Brain microvascular endothelial cell (primary cell): ENCODE measurements around the gene ST7.
A peak's percentile ranks its signal among the peaks of the same experiment; 100 is the strongest.

ENCODE experiments used
- DNase-seq: peaks from one replicate; pipeline ENCODE4 v3.0.0-alpha.2; 2020
- H3K27ac ChIP-seq: fragments of 250-450 bp; sonication (Bioruptor Pico); 2 replicates; pipeline ENCODE4 v1.5.1; 2020; ENCODE audit warnings: mild to moderate bottlenecking, moderate library complexity
- H3K27me3 ChIP-seq: fragments of 250-450 bp; sonication (Bioruptor Pico); replicated peaks from 2 replicates; pipeline ENCODE4 v1.5.1; 2020; ENCODE audit warnings: mild to moderate bottlenecking
- H3K36me3 ChIP-seq: fragments of 250-450 bp; sonication (Bioruptor Pico); replicated peaks from 2 replicates; pipeline ENCODE4 v1.5.1; 2020; ENCODE audit warnings: mild to moderate bottlenecking
- H3K4me3 ChIP-seq: 2 replicates; pipeline ENCODE4 v1.5.1; 2011; ENCODE audit warnings: low read depth, mild to moderate bottlenecking, control low read depth, low read length, moderate library complexity
- in situ Hi-C: cut with HindIII; loops from 2 replicates; pipeline ENCODE4 v1.10.0; 2017; ENCODE audit warnings: low sequenced_read_pairs, low pct_ligation_motif_present
- TF ChIP-seq, protein P1 (sequence below): IDR thresholded peaks from 2 replicates; pipeline ENCODE4 v1.5.1; 2011; ENCODE audit warnings: low read depth, mild to moderate bottlenecking, moderate library complexity, low read length, control low read depth, inconsistent platforms; ENCODE audit errors: missing control alignments

ST7 gene

GRCh38 chr7:117190746-117191435 is 237.6 kb downstream of the ST7 start:
- H3K27ac ChIP-seq = no peak overlapping the region
- DNase-seq = no peak
- in situ Hi-C loops = no loop called here
- TF ChIP-seq, protein P1, sequence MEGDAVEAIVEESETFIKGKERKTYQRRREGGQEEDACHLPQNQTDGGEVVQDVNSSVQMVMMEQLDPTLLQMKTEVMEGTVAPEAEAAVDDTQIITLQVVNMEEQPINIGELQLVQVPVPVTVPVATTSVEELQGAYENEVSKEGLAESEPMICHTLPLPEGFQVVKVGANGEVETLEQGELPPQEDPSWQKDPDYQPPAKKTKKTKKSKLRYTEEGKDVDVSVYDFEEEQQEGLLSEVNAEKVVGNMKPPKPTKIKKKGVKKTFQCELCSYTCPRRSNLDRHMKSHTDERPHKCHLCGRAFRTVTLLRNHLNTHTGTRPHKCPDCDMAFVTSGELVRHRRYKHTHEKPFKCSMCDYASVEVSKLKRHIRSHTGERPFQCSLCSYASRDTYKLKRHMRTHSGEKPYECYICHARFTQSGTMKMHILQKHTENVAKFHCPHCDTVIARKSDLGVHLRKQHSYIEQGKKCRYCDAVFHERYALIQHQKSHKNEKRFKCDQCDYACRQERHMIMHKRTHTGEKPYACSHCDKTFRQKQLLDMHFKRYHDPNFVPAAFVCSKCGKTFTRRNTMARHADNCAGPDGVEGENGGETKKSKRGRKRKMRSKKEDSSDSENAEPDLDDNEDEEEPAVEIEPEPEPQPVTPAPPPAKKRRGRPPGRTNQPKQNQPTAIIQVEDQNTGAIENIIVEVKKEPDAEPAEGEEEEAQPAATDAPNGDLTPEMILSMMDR = no peak
- H3K36me3 ChIP-seq = peaks cover 16% of the 10 kb centered on the region
- no peak overlapping the region for H3K4me3 ChIP-seq
- H3K27me3 ChIP-seq = no peaks in the 10 kb centered on the region

DNA sequence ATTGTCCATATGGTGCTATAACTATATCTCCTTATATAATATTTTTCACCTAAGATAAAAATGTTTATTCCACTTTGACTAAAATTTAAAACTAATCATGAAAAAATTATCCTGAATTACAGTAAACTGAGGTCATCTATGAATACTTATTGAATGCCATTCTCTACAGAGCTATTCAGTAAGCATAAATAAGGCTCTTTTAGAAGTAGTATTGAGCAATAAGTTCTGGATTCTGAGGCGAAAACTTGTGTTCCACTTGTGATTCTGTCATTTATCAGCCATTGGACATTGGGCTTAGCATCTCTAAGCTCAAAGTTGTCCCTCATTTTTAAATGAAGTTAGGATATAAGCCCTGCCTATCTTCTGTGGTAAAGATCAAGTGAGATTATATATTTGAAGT is 238.8 kb downstream of the ST7 start:
- in situ Hi-C loops = no loop called here
- Histone ChIP-seq H3K36me3 (peaks cover 16% of the 10 kb centered on the region), H3K27ac (no peak overlapping the region), H3K27me3 (no peaks in the 10 kb centered on the region), H3K4me3 (no peak overlapping the region)
- TF ChIP-seq, protein P1 = no peak
- DNase-seq = no peak

GRCh38 chr7:117193564-117193963 is 240.3 kb downstream of the ST7 start:
- in situ Hi-C loops = no loop called here
- Histone ChIP-seq H3K36me3 (peaks cover 16% of the 10 kb centered on the region), H3K27me3 (no peaks in the 10 kb centered on the region), H3K4me3 (no peak overlapping the region), H3K27ac (no peak overlapping the region)
- TF ChIP-seq, protein P1 = no peak
- peak; percentile 36 for DNase-seq

DNA sequence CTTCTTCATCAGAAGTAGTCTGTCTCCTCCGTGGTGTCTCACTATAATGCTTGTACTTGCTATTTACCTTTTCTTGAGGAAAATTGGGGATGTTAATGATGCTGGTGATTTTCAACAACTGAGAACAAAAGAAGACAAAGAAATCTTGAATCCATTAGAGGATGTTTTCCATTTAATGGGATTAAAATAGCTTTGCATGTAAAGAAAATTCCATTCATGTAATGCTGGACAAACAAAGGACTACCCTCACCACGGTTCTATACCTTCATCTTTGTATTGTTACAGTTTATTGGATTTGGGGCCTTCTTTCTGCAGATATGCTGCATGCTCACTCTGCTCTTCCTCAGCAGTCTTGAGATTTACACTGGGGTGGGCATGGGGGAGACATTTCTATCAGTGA is 241.1 kb downstream of the ST7 start:
- H3K36me3 ChIP-seq = peaks cover 14% of the 10 kb centered on the region
- in situ Hi-C loops = no loop called here

GRCh38 chr7:117195361-117196029 is 242.2 kb downstream of the ST7 start:
- no peak for DNase-seq
- H3K4me3 ChIP-seq = no peak overlapping the region
- TF ChIP-seq, protein P1 = no peak
- in situ Hi-C loops = no loop called here
- H3K36me3 ChIP-seq = peaks cover 9% of the 10 kb centered on the region
- no peak overlapping the region for H3K27ac ChIP-seq
- H3K27me3 ChIP-seq = no peaks in the 10 kb centered on the region

More for the DNA sequence above, 241.1 kb downstream of the ST7 start:
- Histone ChIP-seq H3K27ac (no peak overlapping the region), H3K27me3 (no peaks in the 10 kb centered on the region), H3K4me3 (no peak overlapping the region)
- TF ChIP-seq, protein P1 = no peak
- no peak for DNase-seq
